SK-N-SH (cell line): ENCODE results near the gene SMIM29.
"Not testable (repeated sequence)": the region's sequence is repeated elsewhere in the genome, so short reads cannot be mapped to it uniquely, and the experiment has no call there.

ENCODE experiments used
- CHD2 ChIP-seq: fragments of 150-350 bp; IDR thresholded peaks from 2 replicates; pipeline ENCODE4 v1.6.1; 2018; ENCODE audit warnings: low read length; ENCODE audit not compliant: partially characterized antibody
- EZH2phosphoT487 ChIP-seq: fragments of 200-600 bp; sonication (generic); IDR thresholded peaks from 2 replicates; pipeline ENCODE4 v1.6.1; 2017; ENCODE audit warnings: low read depth, mixed run types, mild to moderate bottlenecking, antibody characterized with exemption, moderate library complexity, borderline replicate concordance
- FOSL2 ChIP-seq: IDR thresholded peaks from 2 replicates; pipeline ENCODE4 v1.4.0; 2012; ENCODE audit warnings: low read depth, mild to moderate bottlenecking, moderate library complexity, borderline replicate concordance
- GABPA ChIP-seq: IDR thresholded peaks from 2 replicates; pipeline ENCODE4 v1.4.0; 2012; ENCODE audit warnings: low read depth, mild to moderate bottlenecking
- MXI1 ChIP-seq: IDR thresholded peaks from 2 replicates; pipeline ENCODE4 v1.6.1; 2012; ENCODE audit warnings: mild to moderate bottlenecking, low read depth, low read length, improper control_type of control experiment
- NRF1 ChIP-seq: IDR thresholded peaks from 2 replicates; pipeline ENCODE4 v1.6.1; 2012; ENCODE audit warnings: low read depth, mild to moderate bottlenecking, low read length
- PBX3 ChIP-seq: IDR thresholded peaks from 2 replicates; pipeline ENCODE4; 2012
- RAD21 ChIP-seq: IDR thresholded peaks from 2 replicates; pipeline ENCODE4 v1.6.1; 2012; ENCODE audit warnings: mild to moderate bottlenecking, low read length
- RFX5 ChIP-seq: IDR thresholded peaks from 2 replicates; pipeline ENCODE4 v1.6.1; 2012; ENCODE audit warnings: mild to moderate bottlenecking, improper control_type of control experiment, low read length
- SIN3A ChIP-seq: IDR thresholded peaks from 2 replicates; pipeline ENCODE4 v1.6.1; 2012; ENCODE audit warnings: low read depth, mild to moderate bottlenecking, low read length, moderate library complexity, borderline replicate concordance
- TEAD4 ChIP-seq: IDR thresholded peaks from 2 replicates; pipeline ENCODE4 v1.4.0; 2012; ENCODE audit warnings: mild to moderate bottlenecking, borderline replicate concordance; ENCODE audit not compliant: insufficient read depth
- TF ChIP-seq, protein P1 (sequence below): fragments of 200-600 bp; sonication (generic); IDR thresholded peaks from 2 replicates; pipeline ENCODE4 v1.6.1; 2017; ENCODE audit warnings: antibody characterized with exemption, mild to moderate bottlenecking, moderate library complexity
- TF ChIP-seq, protein P2 (sequence below): fragments of 150-350 bp; IDR thresholded peaks from 2 replicates; pipeline ENCODE4 v1.6.1; 2017; ENCODE audit warnings: antibody characterized with exemption, low read length, low read depth, borderline replicate concordance

GRCh38 chr6:34269658-34270341, 21.0 kb upstream of the SMIM29 start:
- TF ChIP-seq CHD2, FOSL2, NRF1, RFX5, PBX3, MXI1, GABPA, RAD21, EZH2phosphoT487, SIN3A, TEAD4: not testable (repeated sequence)
- TF ChIP-seq, protein P1, sequence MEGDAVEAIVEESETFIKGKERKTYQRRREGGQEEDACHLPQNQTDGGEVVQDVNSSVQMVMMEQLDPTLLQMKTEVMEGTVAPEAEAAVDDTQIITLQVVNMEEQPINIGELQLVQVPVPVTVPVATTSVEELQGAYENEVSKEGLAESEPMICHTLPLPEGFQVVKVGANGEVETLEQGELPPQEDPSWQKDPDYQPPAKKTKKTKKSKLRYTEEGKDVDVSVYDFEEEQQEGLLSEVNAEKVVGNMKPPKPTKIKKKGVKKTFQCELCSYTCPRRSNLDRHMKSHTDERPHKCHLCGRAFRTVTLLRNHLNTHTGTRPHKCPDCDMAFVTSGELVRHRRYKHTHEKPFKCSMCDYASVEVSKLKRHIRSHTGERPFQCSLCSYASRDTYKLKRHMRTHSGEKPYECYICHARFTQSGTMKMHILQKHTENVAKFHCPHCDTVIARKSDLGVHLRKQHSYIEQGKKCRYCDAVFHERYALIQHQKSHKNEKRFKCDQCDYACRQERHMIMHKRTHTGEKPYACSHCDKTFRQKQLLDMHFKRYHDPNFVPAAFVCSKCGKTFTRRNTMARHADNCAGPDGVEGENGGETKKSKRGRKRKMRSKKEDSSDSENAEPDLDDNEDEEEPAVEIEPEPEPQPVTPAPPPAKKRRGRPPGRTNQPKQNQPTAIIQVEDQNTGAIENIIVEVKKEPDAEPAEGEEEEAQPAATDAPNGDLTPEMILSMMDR, result not testable (repeated sequence)
- TF ChIP-seq, protein P2, sequence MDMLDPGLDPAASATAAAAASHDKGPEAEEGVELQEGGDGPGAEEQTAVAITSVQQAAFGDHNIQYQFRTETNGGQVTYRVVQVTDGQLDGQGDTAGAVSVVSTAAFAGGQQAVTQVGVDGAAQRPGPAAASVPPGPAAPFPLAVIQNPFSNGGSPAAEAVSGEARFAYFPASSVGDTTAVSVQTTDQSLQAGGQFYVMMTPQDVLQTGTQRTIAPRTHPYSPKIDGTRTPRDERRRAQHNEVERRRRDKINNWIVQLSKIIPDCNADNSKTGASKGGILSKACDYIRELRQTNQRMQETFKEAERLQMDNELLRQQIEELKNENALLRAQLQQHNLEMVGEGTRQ, result not testable (repeated sequence)
